GM21737 (cell line): ENCODE results near the gene FABP6.
"Not testable (repeated sequence)": the region's sequence is repeated elsewhere in the genome, so short reads cannot be mapped to it uniquely, and the experiment has no call there.

ENCODE experiments used
- ATAC-seq: cut with Tn5 transposase; IDR thresholded peaks from one replicate; pipeline ENCODE4 v1.9.1; 2021; ENCODE audit warnings: mild to moderate bottlenecking, moderate library complexity; ENCODE audit not compliant: unreplicated experiment

The FABP6 gene

DNA sequence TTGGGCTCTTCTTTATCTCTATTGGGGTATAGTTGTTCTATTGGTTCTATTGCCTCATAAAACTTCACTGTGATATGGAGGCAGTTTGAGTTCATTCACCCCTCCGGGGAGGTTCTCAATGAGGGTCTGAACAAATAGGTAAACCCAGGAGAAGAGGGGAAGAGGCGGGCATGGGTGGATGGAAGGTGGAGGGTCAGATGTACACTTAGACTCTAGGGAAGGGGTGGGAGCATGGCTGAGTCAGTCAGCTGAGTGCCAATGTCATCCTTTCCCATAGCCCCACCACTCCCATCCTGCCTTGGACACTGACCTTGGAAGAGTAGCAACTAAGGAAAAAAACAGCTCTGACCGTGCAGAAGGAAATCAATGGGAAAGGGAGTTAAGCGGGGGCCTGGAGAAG lies 9.9 kb upstream of the FABP6 start:
- ATAC-seq: no peak

DNA sequence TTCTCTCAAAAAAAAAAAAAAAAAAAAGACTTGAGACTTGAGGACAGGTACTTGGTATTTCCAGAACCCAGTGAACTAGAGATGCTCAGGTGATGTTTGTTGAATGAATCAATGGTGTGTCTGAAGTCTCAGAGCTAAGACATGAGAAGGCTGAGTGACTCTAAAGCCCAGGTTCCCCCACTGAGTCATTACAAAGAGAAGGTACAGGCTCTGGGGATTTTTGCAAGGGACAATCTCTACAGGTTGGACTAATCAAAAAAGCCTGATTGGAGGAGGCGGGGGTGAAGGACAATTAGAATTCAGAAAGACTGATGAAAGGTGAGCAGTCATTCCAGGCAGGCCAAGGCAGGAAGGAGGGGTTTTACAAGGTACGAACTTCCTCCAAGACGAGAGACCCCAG lies 8.2 kb upstream of the FABP6 start:
- ATAC-seq: no peak

DNA sequence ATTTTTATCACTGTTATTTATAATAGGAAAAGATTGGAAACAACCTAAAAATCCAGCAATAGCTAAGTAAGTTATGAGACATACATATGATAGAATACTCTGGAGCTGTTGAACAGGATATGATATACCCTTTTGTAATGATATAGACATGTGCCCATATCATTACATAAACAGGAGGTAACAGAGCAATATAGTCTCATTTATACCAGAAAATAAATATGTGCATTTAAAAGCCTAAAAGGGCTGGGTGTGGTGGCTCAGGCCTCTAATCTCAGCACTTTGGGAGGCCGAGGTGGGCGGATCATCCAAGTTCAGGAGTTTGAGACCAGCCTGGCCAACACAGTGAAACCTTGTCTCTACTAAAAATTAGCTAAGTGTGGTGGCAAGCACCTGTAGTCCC lies 2.3 kb upstream of the FABP6 start:
- ATAC-seq: no peak

DNA sequence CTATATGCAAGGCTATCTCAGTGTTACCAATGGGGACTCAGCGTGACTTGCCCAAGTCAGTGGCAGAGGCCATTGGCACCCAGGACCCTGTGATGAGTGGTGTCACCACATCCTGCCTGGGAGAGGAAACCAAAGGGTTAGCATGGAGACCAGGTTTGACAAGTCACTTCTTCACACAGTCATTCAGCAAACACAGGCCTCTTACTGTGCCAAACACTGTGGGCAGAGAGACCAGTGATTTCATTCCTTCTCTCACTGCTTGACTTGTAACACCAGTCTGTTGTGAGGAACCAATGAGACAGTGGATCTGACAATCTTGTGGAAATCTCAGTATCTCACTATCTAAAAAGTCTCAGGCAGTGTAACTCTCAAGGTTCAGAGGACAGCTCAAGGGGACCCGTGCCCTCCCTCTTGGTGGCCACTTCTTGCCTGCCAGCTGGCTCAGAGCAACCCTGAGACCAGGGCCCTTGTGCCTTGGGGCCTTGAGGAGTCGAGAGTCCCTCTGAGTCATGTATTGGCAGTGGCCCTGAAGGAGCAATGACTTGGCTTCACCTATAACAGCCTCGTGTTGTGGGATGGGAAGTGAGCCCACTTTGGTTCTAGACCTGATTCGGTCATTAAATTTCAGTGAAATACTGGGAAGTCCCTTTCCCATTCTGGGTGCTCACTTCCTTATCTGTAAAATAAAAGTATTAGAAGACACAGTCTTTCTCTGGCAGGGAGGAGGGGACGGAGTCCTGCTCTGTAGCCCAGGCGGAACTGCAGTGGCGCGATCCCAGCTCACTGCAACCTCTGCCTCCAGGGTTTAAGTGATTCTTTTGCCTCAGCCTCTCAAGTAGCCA lies 1.6 kb downstream of the FABP6 start:
- no peak for ATAC-seq

DNA sequence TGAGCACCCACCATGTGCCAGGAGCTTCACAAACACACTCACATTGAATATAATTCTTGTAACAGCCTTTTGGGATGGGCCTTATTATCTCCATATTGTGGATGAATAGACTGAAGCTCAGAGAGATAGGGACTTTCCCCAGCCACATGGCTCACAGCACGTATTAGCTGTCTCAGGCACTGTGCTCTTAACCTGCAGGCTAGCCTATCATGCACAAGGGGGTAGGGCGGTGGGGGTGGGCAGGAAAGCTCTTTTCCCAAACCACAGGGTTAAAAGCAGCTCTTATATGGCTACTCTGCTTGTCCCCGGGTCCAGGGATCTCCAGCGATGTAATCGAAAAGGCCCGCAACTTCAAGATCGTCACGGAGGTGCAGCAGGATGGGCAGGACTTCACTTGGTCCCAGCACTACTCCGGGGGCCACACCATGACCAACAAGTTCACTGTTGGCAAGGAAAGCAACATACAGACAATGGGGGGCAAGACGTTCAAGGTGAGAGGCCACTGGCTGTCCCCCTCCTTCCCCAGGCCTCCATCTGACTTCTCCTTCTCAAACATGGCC lies 2.6 kb downstream of the FABP6 start:
- ATAC-seq: no peak

DNA sequence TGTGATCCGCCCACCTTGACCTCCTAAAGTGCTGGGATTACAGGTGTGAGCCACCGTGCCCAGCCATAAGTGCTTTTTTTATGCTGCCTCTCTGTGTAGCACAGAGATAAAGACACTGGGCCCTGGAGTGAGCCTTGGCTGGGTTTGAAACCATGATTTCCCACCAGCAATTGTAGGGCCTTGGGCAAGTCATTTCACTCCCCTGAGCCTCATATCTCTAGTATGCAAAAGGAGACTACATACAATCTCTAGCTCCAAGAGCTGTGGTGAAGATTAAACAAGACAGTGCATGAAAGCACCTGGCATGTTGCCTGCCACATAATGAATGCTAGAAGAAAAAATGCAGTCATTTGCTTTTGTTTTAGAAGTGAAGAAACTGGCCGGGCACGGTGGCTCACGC lies 3.9 kb downstream of the FABP6 start:
- ATAC-seq: no peak

DNA sequence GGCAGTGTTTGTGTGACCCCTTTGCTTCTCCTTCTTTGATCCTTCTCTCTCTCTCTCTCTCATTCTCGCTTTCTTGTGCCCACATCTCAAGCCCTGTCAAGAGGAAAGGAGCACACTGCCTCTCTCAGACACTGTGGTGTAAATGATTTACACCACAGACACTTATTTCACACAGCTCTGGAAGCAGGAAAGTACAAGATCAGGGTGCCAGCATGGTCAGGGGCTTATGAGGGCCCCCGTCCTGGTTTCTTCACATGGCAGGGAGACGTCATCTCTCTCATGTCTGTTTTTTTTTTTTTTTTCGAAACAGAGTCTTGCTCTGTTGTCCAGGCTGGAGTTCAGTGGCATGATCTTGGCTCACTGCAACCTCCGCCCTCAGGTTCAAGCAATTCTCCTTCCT lies 6.4 kb downstream of the FABP6 start:
- no peak for ATAC-seq

DNA sequence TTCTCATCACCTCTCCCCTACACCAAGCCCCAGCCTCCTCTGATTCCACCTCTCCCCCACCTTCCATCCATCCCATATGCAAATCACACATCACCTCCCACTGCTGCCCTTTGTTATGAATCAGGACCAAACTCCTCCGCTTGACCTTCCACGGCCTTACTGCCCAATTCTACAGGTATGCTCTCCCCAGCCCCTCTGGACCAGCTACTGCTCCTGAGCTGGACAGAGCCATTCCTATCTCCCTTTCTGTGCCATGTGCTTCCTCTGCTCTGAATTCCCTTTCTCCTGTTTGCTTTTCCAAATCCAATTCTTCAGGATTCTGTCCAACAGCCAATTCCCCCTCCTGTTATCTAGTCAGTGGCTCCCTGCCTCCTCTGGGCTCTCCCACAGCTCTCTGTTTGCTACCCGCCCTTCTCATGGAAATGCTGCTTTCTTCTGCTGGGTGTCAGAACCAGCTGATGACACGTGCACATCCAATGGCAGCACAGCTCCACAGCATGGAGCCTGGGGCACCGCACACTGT lies 8.3 kb downstream of the FABP6 start:
- no peak for ATAC-seq

DNA sequence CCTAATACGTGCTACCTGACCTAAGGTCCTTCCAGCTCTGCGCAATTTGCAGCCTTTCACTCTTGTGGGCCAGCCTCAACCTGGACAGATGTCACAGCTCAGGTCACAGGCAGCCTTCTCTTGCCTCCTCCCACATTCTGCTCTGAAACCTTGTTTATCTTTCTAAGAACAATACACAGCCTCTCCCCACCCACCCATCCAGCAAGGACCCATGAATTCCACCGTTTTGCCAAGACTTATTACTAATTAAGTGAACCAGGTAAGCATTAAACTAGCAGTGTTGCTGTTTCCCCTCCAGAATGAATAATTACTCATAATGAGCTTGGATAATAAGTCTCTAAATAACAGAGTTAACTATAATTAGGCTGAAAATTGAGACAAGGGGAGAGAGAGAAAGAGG lies 11.0 kb downstream of the FABP6 start:
- ATAC-seq: no peak

DNA sequence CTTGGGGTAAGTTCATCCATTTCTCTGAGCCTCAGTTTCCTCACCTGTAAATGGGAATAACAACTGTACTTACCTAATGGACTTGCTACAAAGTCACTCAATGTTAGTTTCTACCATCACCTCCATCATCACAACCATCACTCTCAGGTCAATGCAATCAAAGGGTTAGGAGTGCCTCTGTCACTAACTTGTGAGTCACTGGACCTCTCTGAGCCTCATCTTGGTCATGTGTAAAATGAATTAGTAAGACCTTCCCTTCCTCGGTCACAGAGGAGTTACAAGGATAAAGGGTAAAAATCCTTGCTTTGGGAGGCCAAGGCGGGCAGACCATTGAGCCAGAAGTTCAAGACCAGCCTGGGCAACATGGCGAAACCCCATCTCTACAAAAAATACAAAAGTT lies 12.8 kb downstream of the FABP6 start:
- ATAC-seq: no peak

DNA sequence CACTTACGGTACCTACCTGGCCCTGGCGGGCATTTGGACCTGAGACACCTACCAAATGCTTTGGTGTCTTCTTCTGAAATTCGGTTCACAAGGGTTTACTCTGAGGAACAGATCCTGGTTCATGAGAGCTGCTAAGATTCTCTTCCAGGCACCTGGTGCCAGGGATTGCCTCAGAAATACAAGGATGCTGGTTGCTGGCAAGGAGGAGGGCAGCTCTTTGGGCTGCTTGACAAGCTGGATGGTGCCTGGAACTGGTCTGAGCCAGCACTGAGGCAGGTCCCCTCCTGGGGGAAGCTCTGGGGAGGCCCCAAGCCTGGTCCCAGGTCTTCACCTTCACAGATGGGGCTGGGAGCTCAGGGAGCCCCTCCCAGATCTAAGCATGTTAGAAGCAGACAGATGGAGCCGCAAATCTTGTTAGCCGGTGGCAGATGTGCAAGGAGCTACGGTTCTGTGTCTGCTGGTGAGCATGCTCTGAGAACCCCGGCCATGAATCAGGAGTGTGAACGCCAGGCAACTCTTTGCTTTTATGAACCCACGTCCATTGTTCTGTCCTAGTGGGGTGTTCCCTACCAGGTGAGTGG lies 16.3 kb downstream of the FABP6 start:
- no peak for ATAC-seq

DNA sequence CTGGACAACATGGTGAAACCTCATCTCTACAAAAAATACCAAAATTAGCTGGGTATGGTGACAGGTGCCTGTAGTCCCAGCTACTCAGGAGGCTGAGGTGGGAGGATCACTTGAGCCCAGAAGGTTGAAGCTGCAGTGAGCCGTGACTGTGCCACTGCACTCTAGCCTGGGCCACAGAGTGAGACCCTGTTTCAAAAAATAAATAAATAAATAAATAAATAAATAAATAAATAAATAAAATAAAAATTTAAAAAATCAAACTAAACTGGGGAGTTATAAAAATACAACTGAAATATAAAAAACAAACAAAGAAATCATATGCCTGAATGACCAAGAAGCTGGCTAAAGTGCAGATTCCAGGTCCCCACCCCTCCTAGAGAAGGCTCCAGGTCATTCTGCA lies 20.3 kb downstream of the FABP6 start:
- not testable (repeated sequence) for ATAC-seq

DNA sequence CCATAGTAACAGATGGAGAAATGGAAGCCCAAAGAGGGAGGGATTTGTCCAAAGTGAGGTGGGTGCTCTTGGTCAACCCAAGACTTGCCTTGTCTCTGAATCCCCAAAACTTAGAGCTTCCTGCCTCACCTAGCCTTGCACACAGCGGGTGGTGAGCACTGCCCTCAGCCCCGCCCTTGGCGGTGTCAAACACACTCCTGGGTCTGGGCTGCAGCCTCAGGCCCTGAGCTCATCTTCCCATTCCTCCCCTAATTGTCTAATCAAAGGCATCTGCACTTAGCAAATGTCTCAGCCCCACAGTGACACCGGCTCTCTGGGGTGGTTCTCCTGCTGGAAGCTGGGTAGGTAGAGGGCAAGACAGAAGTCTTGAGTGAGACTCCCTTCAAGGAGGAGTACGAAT lies 20.9 kb downstream of the FABP6 start:
- no peak for ATAC-seq

DNA sequence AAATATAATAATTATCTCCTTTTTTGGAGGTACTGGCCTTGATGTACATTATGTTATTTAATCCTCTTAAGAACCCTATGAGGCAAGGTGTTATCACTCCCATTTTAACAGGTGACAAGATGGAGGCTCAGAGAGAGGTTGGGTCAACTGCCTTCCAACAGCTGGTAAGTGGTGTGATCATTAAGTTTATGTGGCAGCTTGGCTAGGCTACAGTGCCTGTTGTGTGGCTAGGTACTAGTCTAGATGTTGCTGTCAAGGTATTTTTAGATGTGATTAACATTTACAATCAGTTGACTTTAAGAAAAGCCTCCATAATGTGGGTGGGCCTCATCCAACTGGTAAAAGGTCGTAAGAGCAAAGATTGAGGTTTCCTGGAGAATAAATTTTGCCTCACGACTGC lies 21.5 kb downstream of the FABP6 start:
- no peak for ATAC-seq

DNA sequence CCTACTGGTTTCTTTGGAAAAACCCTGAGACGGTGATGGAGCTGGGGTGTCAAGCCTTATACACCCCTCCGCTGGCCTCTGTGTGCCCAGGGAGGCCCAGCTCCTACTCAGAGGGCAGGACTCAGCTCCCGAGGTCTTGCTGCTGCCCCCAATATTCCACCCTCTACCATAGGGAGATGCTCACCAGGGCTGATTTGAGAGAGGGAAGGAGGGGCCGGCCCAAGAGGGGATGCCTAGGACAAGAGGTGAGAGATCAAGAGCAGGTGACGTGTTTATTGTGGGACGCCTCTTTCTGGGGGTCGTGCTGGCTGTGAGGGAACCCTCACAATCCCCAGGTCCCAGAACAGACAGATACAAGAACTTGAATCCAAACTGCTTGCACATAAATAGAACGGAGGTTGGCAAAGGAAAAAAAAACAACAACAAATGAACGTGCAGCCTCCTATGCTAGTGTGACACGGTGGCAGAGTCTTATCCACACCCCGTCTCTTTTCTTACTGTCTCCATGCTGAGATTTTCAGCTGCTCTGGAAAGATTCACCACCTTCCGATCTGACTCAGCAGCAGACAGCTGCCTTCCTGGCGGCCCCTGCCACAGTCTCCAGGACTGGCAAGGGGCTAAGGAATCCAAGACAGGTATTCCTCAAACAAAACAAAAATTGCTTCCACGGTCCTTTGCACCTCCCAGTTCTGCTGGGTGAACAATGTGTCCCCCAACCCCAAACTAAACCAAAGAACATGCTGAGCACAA lies 22.3 kb downstream of the FABP6 start:
- no peak for ATAC-seq

DNA sequence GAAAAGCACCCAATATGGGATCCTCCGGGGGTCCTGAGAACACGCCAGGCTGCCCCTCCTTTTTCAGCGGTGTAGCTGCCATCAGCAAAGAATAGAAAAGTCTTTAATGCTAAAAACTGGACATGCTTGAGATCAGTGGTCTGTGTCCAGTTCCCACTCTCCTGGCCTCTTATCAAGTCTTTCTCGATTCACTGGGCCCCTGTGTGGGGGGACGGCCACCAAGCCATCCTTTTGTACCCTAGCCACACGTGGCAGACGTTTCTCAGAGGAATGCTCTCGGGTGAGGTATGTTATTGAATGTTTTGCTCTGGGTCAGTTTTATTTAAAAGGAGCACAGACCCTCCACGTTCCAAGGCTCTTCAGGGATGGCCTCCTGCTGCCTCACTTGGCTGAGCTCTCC lies 23.6 kb downstream of the FABP6 start:
- no peak for ATAC-seq

DNA sequence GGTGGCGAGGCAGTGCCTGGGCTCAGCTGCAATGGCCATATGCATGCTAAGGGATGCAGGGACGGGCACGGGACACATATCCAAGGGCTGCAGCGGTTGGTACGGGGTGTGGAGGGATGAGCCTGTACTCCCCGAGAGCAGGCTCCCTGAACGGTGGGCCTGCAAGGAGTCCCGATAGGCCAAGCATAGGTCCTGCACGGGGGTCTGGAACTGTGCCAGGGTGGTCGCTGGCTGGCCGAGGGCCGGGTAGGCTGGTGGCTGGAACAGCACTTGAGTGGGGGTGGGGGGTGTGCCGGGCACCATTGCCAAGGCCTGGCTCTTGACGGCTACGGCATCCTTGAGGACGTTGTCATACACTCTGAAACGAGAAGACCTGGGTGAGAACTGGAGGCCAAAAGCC lies 24.1 kb downstream of the FABP6 start:
- no peak for ATAC-seq

DNA sequence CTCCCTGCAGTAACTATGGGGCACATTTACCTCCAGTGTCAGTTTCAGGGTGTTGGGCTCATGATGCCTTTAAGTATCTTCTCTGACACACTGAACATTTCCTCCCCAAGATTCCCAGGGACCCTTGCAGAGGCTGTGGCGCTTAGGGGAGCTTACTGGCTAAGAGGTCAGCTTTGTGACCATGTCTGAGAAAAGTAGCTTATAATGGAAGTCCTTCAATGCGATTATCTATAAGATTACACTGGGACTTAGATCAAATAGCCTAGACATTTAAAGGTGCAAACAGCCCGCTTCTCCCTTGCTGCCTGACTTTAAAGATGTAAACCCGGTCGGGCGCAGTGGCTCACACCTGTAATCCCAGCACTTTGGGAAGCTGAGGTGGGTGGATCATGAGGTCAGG lies 25.4 kb downstream of the FABP6 start:
- ATAC-seq: no peak

DNA sequence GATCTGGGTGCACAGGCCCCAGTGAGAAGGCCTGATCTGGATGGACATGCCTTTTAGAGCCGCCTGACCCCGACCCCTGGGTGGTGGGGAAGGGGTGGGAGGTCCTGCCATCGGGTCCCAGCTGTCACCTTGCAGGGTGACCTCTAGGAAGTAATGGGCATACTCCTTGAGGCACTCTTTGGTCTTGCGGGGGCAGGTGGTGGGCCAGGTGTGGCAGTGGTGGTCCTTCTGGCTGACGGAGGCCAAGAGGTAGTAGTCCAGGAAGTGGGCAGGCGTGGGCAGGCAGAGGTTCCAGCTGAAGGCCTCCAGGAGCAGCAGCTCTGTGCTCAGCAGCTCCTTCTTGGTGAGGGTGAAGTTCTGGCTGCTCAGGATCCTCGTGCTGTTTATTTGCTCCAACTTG lies 30.0 kb downstream of the FABP6 start:
- no peak for ATAC-seq

DNA sequence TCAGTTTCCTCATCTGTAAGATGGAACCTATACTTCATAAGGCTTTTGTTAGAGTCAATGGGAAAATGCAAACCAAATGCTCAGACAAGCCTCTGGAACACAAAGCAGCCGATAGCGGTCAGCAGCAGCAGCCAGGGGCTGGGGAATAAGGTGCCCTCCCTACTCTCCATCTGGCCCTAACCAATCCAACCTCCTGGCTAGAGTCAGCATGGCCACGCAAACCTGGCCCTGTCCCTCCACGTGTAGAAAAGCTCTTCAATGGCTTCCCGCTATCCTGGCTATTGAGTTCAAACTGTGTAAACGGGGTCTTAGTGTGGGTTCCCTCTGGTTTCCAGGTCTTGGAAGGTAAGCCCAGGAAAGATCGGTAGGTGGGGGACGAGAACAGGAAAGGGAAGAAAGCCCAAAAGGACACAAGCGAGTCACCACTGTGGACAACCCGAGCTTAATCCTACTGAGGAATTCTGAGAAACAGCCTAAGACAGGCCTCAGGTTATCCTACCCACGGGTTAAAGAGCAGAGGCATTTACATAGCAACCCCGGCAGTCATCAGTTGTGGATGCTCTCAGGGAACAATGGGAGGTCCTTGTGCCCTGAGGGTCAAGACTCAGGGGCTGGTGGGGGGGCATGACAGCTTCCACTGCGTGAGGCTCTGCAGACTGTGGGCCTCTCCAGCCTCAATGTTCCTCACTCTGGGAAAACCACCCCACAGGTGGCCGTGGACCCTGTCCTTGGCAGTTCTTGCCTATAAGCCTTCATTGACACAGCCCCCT lies 30.9 kb downstream of the FABP6 start:
- no peak for ATAC-seq
